ENCODE results near the gene EIF4A2. TPM values are rescaled to one million over a fixed set of nuclear protein-coding genes. Genes with fewer than 3 reads are reported as not detected.

EIF4A2 gene
- total RNA-seq, 1 donor from 2014 or later, result 468 TPM

DNA sequence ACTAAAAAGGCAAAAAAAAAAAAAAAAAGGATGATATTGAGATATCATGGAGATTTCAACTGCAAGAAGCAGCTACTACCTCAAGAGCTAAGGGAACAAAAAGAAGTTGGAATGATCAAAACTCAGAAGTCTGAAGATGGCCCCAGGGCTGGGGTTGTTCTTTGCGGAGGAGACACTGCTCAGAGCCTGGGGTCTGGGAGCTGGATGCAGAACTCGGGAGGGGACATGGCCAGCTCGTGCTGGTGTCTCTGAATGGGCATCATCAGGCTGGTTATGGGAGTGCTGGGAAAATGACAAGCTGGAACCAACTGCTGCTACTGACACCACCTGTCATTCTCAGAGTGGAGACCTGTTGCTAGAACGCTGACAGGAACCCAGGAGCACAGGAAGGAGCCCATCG lies 45.0 kb downstream of the EIF4A2 start:
- H3K36me3 ChIP-seq, result no peaks in the 10 kb centered on the region
- no peak for DNase-seq

DNA sequence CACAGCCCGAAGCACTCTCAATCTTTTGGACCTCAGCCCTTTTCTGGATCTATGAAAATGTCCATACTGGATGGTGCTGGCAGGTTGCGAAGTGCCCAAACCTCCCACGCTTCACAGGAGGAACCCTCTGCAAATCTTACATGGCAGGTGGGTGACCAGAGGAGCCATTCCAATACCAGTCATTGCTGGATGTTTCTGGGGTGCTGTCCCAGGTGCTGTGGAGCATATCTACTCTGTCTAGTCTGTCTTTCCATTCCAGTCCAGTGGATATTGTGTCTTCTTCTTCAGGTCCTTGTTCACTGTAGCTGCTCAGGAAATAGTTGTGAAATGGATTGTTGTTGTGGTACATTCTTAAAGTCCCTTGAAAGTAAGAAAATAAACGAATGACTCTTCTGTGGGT lies 48.4 kb downstream of the EIF4A2 start:
- peaks cover 12% of the 10 kb centered on the region for H3K4me1 ChIP-seq
- H3K9me3 ChIP-seq (replicated peaks), result no peaks in the 10 kb centered on the region
- peaks cover 64% of the 10 kb centered on the region for H3K27me3 ChIP-seq (ENCODE audit: low read depth)
- TF ChIP-seq, protein P1, sequence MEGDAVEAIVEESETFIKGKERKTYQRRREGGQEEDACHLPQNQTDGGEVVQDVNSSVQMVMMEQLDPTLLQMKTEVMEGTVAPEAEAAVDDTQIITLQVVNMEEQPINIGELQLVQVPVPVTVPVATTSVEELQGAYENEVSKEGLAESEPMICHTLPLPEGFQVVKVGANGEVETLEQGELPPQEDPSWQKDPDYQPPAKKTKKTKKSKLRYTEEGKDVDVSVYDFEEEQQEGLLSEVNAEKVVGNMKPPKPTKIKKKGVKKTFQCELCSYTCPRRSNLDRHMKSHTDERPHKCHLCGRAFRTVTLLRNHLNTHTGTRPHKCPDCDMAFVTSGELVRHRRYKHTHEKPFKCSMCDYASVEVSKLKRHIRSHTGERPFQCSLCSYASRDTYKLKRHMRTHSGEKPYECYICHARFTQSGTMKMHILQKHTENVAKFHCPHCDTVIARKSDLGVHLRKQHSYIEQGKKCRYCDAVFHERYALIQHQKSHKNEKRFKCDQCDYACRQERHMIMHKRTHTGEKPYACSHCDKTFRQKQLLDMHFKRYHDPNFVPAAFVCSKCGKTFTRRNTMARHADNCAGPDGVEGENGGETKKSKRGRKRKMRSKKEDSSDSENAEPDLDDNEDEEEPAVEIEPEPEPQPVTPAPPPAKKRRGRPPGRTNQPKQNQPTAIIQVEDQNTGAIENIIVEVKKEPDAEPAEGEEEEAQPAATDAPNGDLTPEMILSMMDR (IDR thresholded peaks at IDR 0.05; ENCODE audit: borderline replicate concordance), result no peak
- H3K4me3 ChIP-seq, result no peak overlapping the region
- no peak overlapping the region for H3K27ac ChIP-seq (replicated peaks)
- H3K36me3 ChIP-seq, result no peaks in the 10 kb centered on the region
- DNase-seq, result no peak
- intact Hi-C loops (cut with micrococcal nuclease), result no loop called here

More for the DNA sequence above, 45.0 kb downstream of the EIF4A2 start:
- intact Hi-C loops (cut with micrococcal nuclease), result no loop called here
- Histone ChIP-seq H3K4me1 (peaks cover 26% of the 10 kb centered on the region), H3K4me3 (no peak overlapping the region), H3K27ac (replicated peaks) (no peak overlapping the region), H3K9me3 (replicated peaks) (no peaks in the 10 kb centered on the region), H3K27me3 (ENCODE audit: low read depth) (peaks cover 87% of the 10 kb centered on the region)
- TF ChIP-seq, protein P1 (IDR thresholded peaks at IDR 0.05; ENCODE audit: borderline replicate concordance), result no peak

DNA sequence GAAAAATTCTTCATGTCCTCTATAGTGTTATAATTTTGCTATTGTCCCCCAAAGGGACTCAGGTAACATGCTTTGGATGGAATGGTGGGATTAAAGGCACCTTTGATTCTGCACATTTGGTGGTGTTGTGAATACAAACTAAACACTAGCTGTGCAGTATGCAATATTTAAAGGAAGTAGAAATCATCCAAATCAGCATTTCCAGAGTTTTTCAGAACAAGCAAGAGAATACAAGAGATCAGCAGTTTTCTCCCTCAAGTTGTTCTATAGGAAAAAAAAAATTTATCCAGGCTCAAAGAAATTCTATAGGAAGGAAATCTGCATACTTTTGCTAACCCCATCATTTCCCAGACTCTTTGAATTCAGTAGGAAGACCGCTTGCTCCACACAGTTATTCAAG lies 48.9 kb downstream of the EIF4A2 start:
- no peak for DNase-seq
- Histone ChIP-seq H3K4me3 (no peak overlapping the region), H3K9me3 (replicated peaks) (no peaks in the 10 kb centered on the region), H3K27ac (replicated peaks) (no peak overlapping the region), H3K36me3 (no peaks in the 10 kb centered on the region), H3K4me1 (peaks cover 7% of the 10 kb centered on the region), H3K27me3 (ENCODE audit: low read depth) (peaks cover 63% of the 10 kb centered on the region)
- TF ChIP-seq, protein P1 (IDR thresholded peaks at IDR 0.05; ENCODE audit: borderline replicate concordance), result no peak
- intact Hi-C loops (cut with micrococcal nuclease), result no loop called here

Small RNA genes lying within 50 kb of the gene (microRNA-seq; reads per million reads assigned to microRNA genes)
- 1.6 reads per million for gene MIR1248

Other genes starting within 250 kb of the EIF4A2 start
- 1.6 TPM for gene CRYGS, start 239.2 kb upstream of the EIF4A2 start, total RNA-seq
- 6.2 TPM for gene TBCCD1, start 216.2 kb upstream of the EIF4A2 start, total RNA-seq
- gene DNAJB11, start 212.9 kb upstream of the EIF4A2 start, total RNA-seq, result 24.6 TPM
- gene AHSG, start 170.5 kb upstream of the EIF4A2 start, total RNA-seq, result not detected
- not detected for gene FETUB, start 143.2 kb upstream of the EIF4A2 start, total RNA-seq
- gene HRG, start 117.6 kb upstream of the EIF4A2 start, total RNA-seq, result not detected
- gene KNG1, start 66.2 kb upstream of the EIF4A2 start, total RNA-seq, result 0.14 TPM
- 9.6 TPM for gene RFC4, start 22.9 kb downstream of the EIF4A2 start, total RNA-seq
- gene ADIPOQ, start 59.1 kb downstream of the EIF4A2 start, total RNA-seq, result 0.69 TPM
- 84.3 TPM for gene ST6GAL1, start 146.9 kb downstream of the EIF4A2 start, total RNA-seq

Data from left ventricle myocardium inferior (tissue), 1 donor.